Liver (tissue), 9 donors: ENCODE data around the gene RECQL5. TPM values are rescaled to one million over a fixed set of nuclear protein-coding genes. Genes with fewer than 3 reads are reported as not detected.

ENCODE experiments used
- DNase-seq: peaks from one replicate; pipeline ENCODE4 v3.0.0-alpha.2; 2017; ENCODE audit warnings: low spot score
- H3K27ac ChIP-seq, 2 donors: one replicate each; pipeline ENCODE4 v1.7.0; 2013; ENCODE audit warnings: inconsistent platforms in 2 of 2, low read length in 2 of 2, control low read depth in 1 of 2, low read depth in 1 of 2, mild to moderate bottlenecking in 1 of 2
- H3K27me3 ChIP-seq, 4 donors: one replicate each; pipeline versions ENCODE4 v1.6.1 to v1.7.0; 2013; ENCODE audit warnings: low read length in 3 of 4, inconsistent platforms in 1 of 4, mild to moderate bottlenecking in 1 of 4, moderate library complexity in 1 of 4; ENCODE audit not compliant: control insufficient read depth in 4 of 4, insufficient read depth in 4 of 4
- H3K36me3 ChIP-seq, 4 donors: one replicate each; pipeline versions ENCODE4 v1.6.1 to v1.7.0; 2013; ENCODE audit warnings: low read length in 3 of 4, mild to moderate bottlenecking in 3 of 4, low read depth in 1 of 4, moderate library complexity in 1 of 4; ENCODE audit not compliant: control insufficient read depth in 4 of 4, insufficient read depth in 3 of 4
- H3K4me1 ChIP-seq, 4 donors: one replicate each; pipeline versions ENCODE4 v1.6.1 to v1.7.0; 2013; ENCODE audit warnings: low read length in 3 of 4, mild to moderate bottlenecking in 3 of 4, moderate library complexity in 1 of 4; ENCODE audit not compliant: control insufficient read depth in 4 of 4, insufficient read depth in 4 of 4
- H3K4me3 ChIP-seq, 3 donors: one replicate each; pipeline versions ENCODE4 v1.6.1 to v1.7.0; 2013; ENCODE audit warnings: low read length in 3 of 3, control low read depth in 1 of 3, low read depth in 1 of 3, mild to moderate bottlenecking in 1 of 3
- H3K9ac ChIP-seq, 2 donors: one replicate each; pipeline ENCODE4 v1.7.0; 2013; ENCODE audit warnings: low read length in 2 of 2, mild to moderate bottlenecking in 2 of 2, moderate library complexity in 2 of 2, control low read depth in 1 of 2, low read depth in 1 of 2
- H3K9me3 ChIP-seq, 4 donors: one replicate each; pipeline versions ENCODE4 v1.6.1 to v1.7.0; 2013; ENCODE audit warnings: low read length in 3 of 4; ENCODE audit not compliant: control insufficient read depth in 4 of 4
- EGR1 ChIP-seq, 2 donors: IDR thresholded peaks; 2 replicates each; pipeline ENCODE4 v1.6.1; 2016 to 2018; ENCODE audit warnings: antibody characterized with exemption in 2 of 2, low read depth in 2 of 2
- FOXA1 ChIP-seq: IDR thresholded peaks from 2 replicates; pipeline ENCODE4 v1.6.1; 2016; ENCODE audit warnings: antibody characterized with exemption
- FOXA2 ChIP-seq: IDR thresholded peaks from 2 replicates; pipeline ENCODE4 v1.6.1; 2016; ENCODE audit warnings: antibody characterized with exemption
- GABPA ChIP-seq, 2 donors: IDR thresholded peaks in 1 of 2; conservative IDR thresholded peaks in 1 of 2; 2 replicates each; pipeline ENCODE4 v1.6.1; 2016; ENCODE audit warnings: antibody characterized with exemption in 2 of 2, mild to moderate bottlenecking in 1 of 2, moderate library complexity in 1 of 2
- HNF4A ChIP-seq, 2 donors: conservative IDR thresholded peaks; 2 replicates each; pipeline ENCODE4 v1.6.1; 2016; ENCODE audit warnings: antibody characterized with exemption in 2 of 2, mild to moderate bottlenecking in 2 of 2
- HNF4G ChIP-seq: IDR thresholded peaks from 2 replicates; pipeline ENCODE4 v1.6.1; 2016; ENCODE audit warnings: antibody characterized with exemption
- RAD21 ChIP-seq, 2 donors: IDR thresholded peaks; 2 replicates each; pipeline ENCODE4 v1.6.1; 2016; ENCODE audit warnings: antibody characterized with exemption in 2 of 2, mild to moderate bottlenecking in 2 of 2
- SP1 ChIP-seq: IDR thresholded peaks from 2 replicates; pipeline ENCODE4 v1.6.1; 2018; ENCODE audit warnings: antibody characterized with exemption, mild to moderate bottlenecking
- TAF1 ChIP-seq: conservative IDR thresholded peaks from 2 replicates; pipeline ENCODE4 v1.6.1; 2016; ENCODE audit warnings: antibody characterized with exemption, mild to moderate bottlenecking
- YY1 ChIP-seq: IDR thresholded peaks from 2 replicates; pipeline ENCODE4 v1.6.1; 2016; ENCODE audit warnings: antibody characterized with exemption, mild to moderate bottlenecking
- WGBS: extraction: QIAGEN DNeasy Blood & Tissue Kit; methylation state at CpG from one replicate; pipeline ENCODE4 v1.1.7; 2013; 5-methylcytosine and 5-hydroxymethylcytosine counted together
- polyA plus RNA-seq, 2 donors: library from polyadenylated mRNA; stranded (reverse) in 1 of 2; unstranded in 1 of 2; fragments of 200-250 nt in 1 of 2; fragments of >200 nt in 1 of 2; fragmentation: Nextera tagmentation in 1 of 2; extraction: Ambion mirVana in 1 of 2; gene quantifications; one replicate each; pipeline versions ENCODE4 v1.2.1 to v1.2.3, GENCODE V29; 2013 to 2015
- total RNA-seq, 2 donors: library from RNA; depleted of rRNA; stranded (reverse); fragments of >200 nt; gene quantifications; one replicate each; pipeline ENCODE4 v1.2.3, GENCODE V29; 2014
- TF ChIP-seq, protein P1 (sequence below): IDR thresholded peaks from 2 replicates; pipeline ENCODE4 v1.6.1; 2016; ENCODE audit warnings: antibody characterized with exemption
- TF ChIP-seq, protein P2 (sequence below): IDR thresholded peaks from 2 replicates; pipeline ENCODE4 v1.6.1; 2016; ENCODE audit warnings: antibody characterized with exemption
- TF ChIP-seq, protein P3 (sequence below): IDR thresholded peaks from 2 replicates; pipeline ENCODE4 v1.6.1; 2016; ENCODE audit warnings: antibody characterized with exemption
- TF ChIP-seq, protein P4 (sequence below): IDR thresholded peaks from 2 replicates; pipeline ENCODE4 v1.6.1; 2016; ENCODE audit warnings: antibody characterized with exemption, mild to moderate bottlenecking
- TF ChIP-seq, protein P5 (sequence below): fragments of 150-350 bp; IDR thresholded peaks from 2 replicates; pipeline ENCODE4 v1.5.1; 2017; ENCODE audit warnings: improper control_type of control experiment, low read depth, low read length; ENCODE audit not compliant: missing input control
- donor health status: healthy.
- donor health status: healthy.
- donor health status: healthy.
- donor health status: healthy.
- donor health status: healthy.

RECQL5 gene
- total and polyA plus RNA-seq, 4 donors: 8.3 to 15.1 (median 11.5) TPM

DNA sequence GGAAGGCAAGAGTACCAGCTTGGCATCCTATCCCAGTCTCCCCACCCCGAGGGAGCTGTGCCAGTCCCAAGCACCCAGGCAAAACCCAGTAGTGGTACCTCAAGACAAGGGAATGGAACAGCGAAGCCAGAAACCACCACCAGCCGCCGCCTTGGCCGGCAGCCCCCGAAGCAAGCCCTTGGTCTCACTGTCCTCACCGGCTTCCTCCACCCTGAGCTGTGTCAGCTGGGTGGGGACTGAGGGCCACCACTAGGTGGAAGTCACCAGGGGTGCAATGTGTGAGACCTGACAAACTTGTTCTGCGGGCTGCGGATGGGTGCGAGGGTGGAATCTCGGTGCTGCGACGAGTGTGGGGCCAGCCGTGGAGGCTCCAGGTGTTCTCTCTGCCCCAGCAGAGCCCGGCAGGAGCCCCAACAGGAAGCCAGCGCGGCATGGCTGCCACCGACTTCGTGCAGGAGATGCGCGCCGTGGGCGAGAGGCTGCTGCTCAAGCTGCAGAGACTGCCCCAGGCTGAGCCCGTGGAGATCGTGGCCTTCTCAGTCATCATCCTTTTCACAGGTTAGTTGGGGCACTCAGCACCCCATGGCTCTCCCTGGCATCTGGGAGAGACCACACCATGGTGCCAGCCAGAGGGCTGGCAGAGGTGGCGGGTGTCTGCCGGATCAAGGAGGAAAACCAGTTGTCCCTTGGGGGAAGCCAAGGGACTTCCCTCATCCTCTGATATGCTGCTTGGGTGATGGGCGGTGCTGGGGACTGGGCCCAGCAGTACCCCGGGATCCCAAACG is 27.0 kb downstream of the RECQL5 start:
- Histone ChIP-seq H3K27ac (no peak overlapping the region), H3K9me3 (no peaks in the 10 kb centered on the region), H3K4me1 (no peaks in the 10 kb centered on the region), H3K4me3 (no peak overlapping the region), H3K27me3 (no peaks in the 10 kb centered on the region), H3K36me3 (peaks cover 0 to 9% (median 2%) of the 10 kb centered on the region in 4 donors), H3K9ac (no peak overlapping the region)
- TF ChIP-seq EGR1 (IDR thresholded peaks at IDR 0.05; ENCODE audit: low read depth in 2 of 2) (no peak), FOXA1 (no peak), TAF1 (no peak), RAD21 (IDR thresholded peaks at IDR 0.05) (no peak), YY1 (no peak), GABPA (IDR thresholded peaks at IDR 0.05 in 1 of 2, conservative IDR thresholded peaks at IDR 0.05 in 1 of 2) (no peak)
- TF ChIP-seq, protein P1, sequence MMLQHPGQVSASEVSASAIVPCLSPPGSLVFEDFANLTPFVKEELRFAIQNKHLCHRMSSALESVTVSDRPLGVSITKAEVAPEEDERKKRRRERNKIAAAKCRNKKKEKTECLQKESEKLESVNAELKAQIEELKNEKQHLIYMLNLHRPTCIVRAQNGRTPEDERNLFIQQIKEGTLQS: no peak
- TF ChIP-seq, protein P2, sequence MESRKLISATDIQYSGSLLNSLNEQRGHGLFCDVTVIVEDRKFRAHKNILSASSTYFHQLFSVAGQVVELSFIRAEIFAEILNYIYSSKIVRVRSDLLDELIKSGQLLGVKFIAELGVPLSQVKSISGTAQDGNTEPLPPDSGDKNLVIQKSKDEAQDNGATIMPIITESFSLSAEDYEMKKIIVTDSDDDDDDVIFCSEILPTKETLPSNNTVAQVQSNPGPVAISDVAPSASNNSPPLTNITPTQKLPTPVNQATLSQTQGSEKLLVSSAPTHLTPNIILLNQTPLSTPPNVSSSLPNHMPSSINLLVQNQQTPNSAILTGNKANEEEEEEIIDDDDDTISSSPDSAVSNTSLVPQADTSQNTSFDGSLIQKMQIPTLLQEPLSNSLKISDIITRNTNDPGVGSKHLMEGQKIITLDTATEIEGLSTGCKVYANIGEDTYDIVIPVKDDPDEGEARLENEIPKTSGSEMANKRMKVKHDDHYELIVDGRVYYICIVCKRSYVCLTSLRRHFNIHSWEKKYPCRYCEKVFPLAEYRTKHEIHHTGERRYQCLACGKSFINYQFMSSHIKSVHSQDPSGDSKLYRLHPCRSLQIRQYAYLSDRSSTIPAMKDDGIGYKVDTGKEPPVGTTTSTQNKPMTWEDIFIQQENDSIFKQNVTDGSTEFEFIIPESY: no peak
- TF ChIP-seq, protein P3, sequence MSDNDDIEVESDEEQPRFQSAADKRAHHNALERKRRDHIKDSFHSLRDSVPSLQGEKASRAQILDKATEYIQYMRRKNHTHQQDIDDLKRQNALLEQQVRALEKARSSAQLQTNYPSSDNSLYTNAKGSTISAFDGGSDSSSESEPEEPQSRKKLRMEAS: no peak
- WGBS: 91% methylated on average over 30 of the region's 30 CpGs
- no peak for DNase-seq

DNA sequence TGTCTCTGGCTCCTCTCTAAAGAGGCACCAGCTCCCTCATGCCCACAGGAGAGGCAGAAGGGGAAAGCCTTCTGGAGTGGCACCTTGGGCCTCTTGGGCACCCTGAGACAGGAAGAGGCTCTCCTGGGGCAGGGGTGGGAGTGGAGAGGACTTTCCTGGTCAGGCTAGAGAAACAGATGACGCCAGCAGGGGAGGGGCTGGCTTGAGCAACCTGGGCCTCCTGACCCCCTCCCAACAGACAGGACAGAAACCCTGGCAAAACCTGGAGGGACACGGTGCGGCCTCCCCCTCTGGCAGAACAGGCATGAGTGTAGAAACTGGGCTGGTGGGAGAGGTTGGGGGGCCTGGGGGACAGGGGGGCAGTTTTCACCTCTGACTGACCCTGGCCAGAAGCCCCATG is 27.6 kb downstream of the RECQL5 start:
- H3K4me1 ChIP-seq: peaks cover under 1 to 4% (median 2%) of the 10 kb centered on the region in 4 donors
- TF ChIP-seq, protein P4, sequence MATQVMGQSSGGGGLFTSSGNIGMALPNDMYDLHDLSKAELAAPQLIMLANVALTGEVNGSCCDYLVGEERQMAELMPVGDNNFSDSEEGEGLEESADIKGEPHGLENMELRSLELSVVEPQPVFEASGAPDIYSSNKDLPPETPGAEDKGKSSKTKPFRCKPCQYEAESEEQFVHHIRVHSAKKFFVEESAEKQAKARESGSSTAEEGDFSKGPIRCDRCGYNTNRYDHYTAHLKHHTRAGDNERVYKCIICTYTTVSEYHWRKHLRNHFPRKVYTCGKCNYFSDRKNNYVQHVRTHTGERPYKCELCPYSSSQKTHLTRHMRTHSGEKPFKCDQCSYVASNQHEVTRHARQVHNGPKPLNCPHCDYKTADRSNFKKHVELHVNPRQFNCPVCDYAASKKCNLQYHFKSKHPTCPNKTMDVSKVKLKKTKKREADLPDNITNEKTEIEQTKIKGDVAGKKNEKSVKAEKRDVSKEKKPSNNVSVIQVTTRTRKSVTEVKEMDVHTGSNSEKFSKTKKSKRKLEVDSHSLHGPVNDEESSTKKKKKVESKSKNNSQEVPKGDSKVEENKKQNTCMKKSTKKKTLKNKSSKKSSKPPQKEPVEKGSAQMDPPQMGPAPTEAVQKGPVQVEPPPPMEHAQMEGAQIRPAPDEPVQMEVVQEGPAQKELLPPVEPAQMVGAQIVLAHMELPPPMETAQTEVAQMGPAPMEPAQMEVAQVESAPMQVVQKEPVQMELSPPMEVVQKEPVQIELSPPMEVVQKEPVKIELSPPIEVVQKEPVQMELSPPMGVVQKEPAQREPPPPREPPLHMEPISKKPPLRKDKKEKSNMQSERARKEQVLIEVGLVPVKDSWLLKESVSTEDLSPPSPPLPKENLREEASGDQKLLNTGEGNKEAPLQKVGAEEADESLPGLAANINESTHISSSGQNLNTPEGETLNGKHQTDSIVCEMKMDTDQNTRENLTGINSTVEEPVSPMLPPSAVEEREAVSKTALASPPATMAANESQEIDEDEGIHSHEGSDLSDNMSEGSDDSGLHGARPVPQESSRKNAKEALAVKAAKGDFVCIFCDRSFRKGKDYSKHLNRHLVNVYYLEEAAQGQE: no peak
- TF ChIP-seq HNF4A (conservative IDR thresholded peaks at IDR 0.05): no peak
- no peak for TF ChIP-seq RAD21 (IDR thresholded peaks at IDR 0.05)
- TF ChIP-seq, protein P5, sequence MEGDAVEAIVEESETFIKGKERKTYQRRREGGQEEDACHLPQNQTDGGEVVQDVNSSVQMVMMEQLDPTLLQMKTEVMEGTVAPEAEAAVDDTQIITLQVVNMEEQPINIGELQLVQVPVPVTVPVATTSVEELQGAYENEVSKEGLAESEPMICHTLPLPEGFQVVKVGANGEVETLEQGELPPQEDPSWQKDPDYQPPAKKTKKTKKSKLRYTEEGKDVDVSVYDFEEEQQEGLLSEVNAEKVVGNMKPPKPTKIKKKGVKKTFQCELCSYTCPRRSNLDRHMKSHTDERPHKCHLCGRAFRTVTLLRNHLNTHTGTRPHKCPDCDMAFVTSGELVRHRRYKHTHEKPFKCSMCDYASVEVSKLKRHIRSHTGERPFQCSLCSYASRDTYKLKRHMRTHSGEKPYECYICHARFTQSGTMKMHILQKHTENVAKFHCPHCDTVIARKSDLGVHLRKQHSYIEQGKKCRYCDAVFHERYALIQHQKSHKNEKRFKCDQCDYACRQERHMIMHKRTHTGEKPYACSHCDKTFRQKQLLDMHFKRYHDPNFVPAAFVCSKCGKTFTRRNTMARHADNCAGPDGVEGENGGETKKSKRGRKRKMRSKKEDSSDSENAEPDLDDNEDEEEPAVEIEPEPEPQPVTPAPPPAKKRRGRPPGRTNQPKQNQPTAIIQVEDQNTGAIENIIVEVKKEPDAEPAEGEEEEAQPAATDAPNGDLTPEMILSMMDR: no peak
- TF ChIP-seq GABPA (IDR thresholded peaks at IDR 0.05 in 1 of 2, conservative IDR thresholded peaks at IDR 0.05 in 1 of 2): no peak
- no peak for TF ChIP-seq FOXA2
- TF ChIP-seq HNF4G: no peak
- TF ChIP-seq, protein P2: no peak
- TF ChIP-seq SP1: no peak
- 96% methylated on average over 3 of the region's 3 CpGs for WGBS
- H3K36me3 ChIP-seq: peaks cover 0 to 9% (median 3%) of the 10 kb centered on the region in 4 donors
- no peak overlapping the region for H3K9ac ChIP-seq
- no peaks in the 10 kb centered on the region for H3K9me3 ChIP-seq
- no peaks in the 10 kb centered on the region for H3K27me3 ChIP-seq
- DNase-seq: no peak
- H3K4me3 ChIP-seq: no peak overlapping the region
- H3K27ac ChIP-seq: no peak overlapping the region
